Loucy (cell line): ENCODE data around the gene LRRC28.
"Not testable (repeated sequence)": the region's sequence is repeated elsewhere in the genome, so short reads cannot be mapped to it uniquely, and the experiment has no call there.

Source experiments
- H2AFZ ChIP-seq: fragments of 200-600 bp; sonication (generic); 2 replicates; pipeline ENCODE4 v1.6.0; 2016; ENCODE audit warnings: antibody characterized with exemption, mild to moderate bottlenecking, low read length, moderate library complexity
- H3F3A ChIP-seq: fragments of 200-600 bp; 2 replicates; pipeline ENCODE4 v1.6.0; 2016; ENCODE audit warnings: antibody characterized with exemption, low read depth, mild to moderate bottlenecking
- H3K27me3 ChIP-seq: fragments of 200-600 bp; sonication (generic); 2 replicates; pipeline ENCODE4 v1.6.1; 2014; ENCODE audit warnings: low read length, mild to moderate bottlenecking; ENCODE audit not compliant: insufficient read depth, poor library complexity, severe bottlenecking
- H3K36me3 ChIP-seq: fragments of 200-600 bp; sonication (generic); 2 replicates; pipeline ENCODE4 v1.6.1; 2016; ENCODE audit warnings: low read length; ENCODE audit not compliant: insufficient read depth
- H3K4me1 ChIP-seq: fragments of 200-600 bp; sonication (generic); 2 replicates; pipeline ENCODE4 v1.5.1; 2014; ENCODE audit warnings: low read length, mild to moderate bottlenecking; ENCODE audit not compliant: insufficient read depth, poor library complexity, severe bottlenecking
- H3K4me2 ChIP-seq: fragments of 200-600 bp; sonication (generic); 2 replicates; pipeline ENCODE4 v1.6.0; 2014; ENCODE audit warnings: antibody characterized with exemption, low read length, low read depth, mild to moderate bottlenecking; ENCODE audit not compliant: poor library complexity, severe bottlenecking
- H3K4me3 ChIP-seq: fragments of 200-600 bp; sonication (generic); 2 replicates; pipeline ENCODE4 v1.5.1; 2014; ENCODE audit warnings: low read length, mild to moderate bottlenecking, mixed read lengths; ENCODE audit not compliant: poor library complexity, severe bottlenecking
- H3K79me2 ChIP-seq: fragments of 200-600 bp; sonication (generic); 2 replicates; pipeline ENCODE4 v1.6.1; 2014; ENCODE audit warnings: low read length; ENCODE audit not compliant: insufficient read depth
- H3K9ac ChIP-seq: fragments of 200-600 bp; sonication (generic); 2 replicates; pipeline ENCODE4 v1.6.0; 2014; ENCODE audit warnings: mild to moderate bottlenecking, low read depth, low read length, moderate library complexity; ENCODE audit not compliant: poor library complexity, severe bottlenecking
- H3K9me2 ChIP-seq: fragments of 200-600 bp; sonication (generic); replicated peaks from 2 replicates; pipeline ENCODE4 v1.6.1; 2016; ENCODE audit warnings: low read depth, low read length, mixed read lengths
- H3K9me3 ChIP-seq: fragments of 200-600 bp; sonication (generic); 2 replicates; pipeline ENCODE4 v1.6.1; 2014; ENCODE audit warnings: mild to moderate bottlenecking, antibody characterized with exemption, low read length, low read depth; ENCODE audit not compliant: insufficient read depth
- H4K20me1 ChIP-seq: fragments of 200-600 bp; sonication (generic); 2 replicates; pipeline ENCODE4 v1.6.0; 2014; ENCODE audit warnings: antibody characterized with exemption, low read length, mild to moderate bottlenecking; ENCODE audit not compliant: insufficient read depth, poor library complexity, severe bottlenecking
- EZH2phosphoT487 ChIP-seq: fragments of 200-600 bp; IDR thresholded peaks from 2 replicates; pipeline ENCODE4 v1.6.1; 2018; ENCODE audit warnings: antibody characterized with exemption, mild to moderate bottlenecking, moderate library complexity, borderline replicate concordance
- TF ChIP-seq, protein P1 (sequence below): fragments of 200-600 bp; sonication (generic); conservative IDR thresholded peaks from 2 replicates; pipeline ENCODE4 v1.5.1; 2014; ENCODE audit warnings: mild to moderate bottlenecking, antibody characterized with exemption, low read length

The LRRC28 gene

DNA sequence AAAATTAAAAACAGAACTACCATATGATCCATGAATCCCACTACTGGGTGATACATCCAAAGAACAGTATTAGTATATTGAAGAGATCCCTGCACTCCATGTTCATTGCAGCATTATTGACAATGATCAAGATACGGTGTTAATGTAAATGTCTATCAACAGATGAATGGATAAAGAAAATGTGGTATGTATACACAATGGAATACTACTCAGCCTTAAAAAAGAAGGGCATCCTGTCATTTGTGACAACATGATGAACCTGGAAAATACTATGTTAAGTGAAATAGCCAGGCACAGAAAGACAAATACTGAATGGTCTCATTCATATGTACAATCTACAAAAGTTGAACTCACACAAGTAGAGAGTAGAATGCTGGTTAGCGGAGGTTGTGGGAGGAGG, 18.5 kb upstream of the LRRC28 start:
- no peaks in the 10 kb centered on the region for H4K20me1 ChIP-seq
- H3K79me2 ChIP-seq = no peaks in the 10 kb centered on the region
- no peaks in the 10 kb centered on the region for H3K9me2 ChIP-seq
- H3K27me3 ChIP-seq = no peaks in the 10 kb centered on the region
- no peaks in the 10 kb centered on the region for H3K4me1 ChIP-seq
- H3K9ac ChIP-seq = no peak overlapping the region
- H3K4me3 ChIP-seq = no peak overlapping the region
- no peak for TF ChIP-seq EZH2phosphoT487
- TF ChIP-seq, protein P1, sequence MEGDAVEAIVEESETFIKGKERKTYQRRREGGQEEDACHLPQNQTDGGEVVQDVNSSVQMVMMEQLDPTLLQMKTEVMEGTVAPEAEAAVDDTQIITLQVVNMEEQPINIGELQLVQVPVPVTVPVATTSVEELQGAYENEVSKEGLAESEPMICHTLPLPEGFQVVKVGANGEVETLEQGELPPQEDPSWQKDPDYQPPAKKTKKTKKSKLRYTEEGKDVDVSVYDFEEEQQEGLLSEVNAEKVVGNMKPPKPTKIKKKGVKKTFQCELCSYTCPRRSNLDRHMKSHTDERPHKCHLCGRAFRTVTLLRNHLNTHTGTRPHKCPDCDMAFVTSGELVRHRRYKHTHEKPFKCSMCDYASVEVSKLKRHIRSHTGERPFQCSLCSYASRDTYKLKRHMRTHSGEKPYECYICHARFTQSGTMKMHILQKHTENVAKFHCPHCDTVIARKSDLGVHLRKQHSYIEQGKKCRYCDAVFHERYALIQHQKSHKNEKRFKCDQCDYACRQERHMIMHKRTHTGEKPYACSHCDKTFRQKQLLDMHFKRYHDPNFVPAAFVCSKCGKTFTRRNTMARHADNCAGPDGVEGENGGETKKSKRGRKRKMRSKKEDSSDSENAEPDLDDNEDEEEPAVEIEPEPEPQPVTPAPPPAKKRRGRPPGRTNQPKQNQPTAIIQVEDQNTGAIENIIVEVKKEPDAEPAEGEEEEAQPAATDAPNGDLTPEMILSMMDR = no peak
- H3K9me3 ChIP-seq = no peaks in the 10 kb centered on the region
- no peaks in the 10 kb centered on the region for H3K36me3 ChIP-seq
- H3F3A ChIP-seq = no peaks in the 10 kb centered on the region
- H2AFZ ChIP-seq = no peak overlapping the region
- H3K4me2 ChIP-seq = no peak overlapping the region

DNA sequence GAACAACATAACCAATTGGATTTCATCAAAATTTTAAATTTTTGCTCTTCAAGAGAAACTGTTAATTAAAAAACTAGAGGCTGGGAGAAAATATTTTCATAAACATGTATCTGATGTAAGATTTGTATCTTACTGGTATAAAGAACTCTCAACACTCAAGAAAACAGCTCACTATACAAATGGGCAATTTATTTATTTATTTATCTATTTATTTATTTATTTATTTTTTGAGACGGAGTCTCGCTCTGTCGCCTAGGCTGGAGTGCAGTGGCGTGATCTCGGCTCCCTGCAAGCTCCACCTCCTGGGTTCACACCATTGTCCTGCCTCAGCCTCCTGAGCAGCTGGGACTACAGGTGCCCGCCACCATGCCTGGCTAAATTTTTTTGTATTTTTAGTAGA, 17.1 kb upstream of the LRRC28 start:
- not testable (repeated sequence) for H3K9me2 ChIP-seq, H3K4me3 ChIP-seq, H3K4me2 ChIP-seq, H2AFZ ChIP-seq, H3K9me3 ChIP-seq, H3K36me3 ChIP-seq, H3F3A ChIP-seq, H4K20me1 ChIP-seq, H3K4me1 ChIP-seq, H3K27me3 ChIP-seq, H3K79me2 ChIP-seq, H3K9ac ChIP-seq

DNA sequence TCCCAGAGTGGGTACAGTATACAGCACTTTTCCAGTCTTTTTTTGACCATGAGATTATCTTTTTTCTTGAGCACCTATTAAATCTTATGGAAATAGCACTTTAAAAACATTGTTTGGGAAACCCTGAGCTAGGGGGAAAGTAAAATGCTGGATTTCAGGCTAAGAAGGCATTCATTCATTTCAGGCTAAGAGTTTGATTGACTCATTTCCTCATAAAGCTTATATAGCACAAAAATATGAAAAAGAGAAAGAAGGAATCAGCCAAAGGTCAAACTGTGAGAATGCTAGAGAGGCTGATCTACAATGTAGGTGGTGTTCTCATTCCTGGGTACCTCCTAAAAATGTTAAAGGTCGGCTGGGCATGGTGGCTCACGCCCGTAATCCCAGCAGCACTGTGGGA, 12.4 kb upstream of the LRRC28 start:
- peaks cover 15% of the 10 kb centered on the region for H3K27me3 ChIP-seq
- H3K9me3 ChIP-seq = no peaks in the 10 kb centered on the region
- no peaks in the 10 kb centered on the region for H3K79me2 ChIP-seq
- no peak overlapping the region for H3K4me3 ChIP-seq
- no peaks in the 10 kb centered on the region for H3K36me3 ChIP-seq
- no peaks in the 10 kb centered on the region for H3F3A ChIP-seq
- H2AFZ ChIP-seq = no peak overlapping the region
- H3K4me2 ChIP-seq = no peak overlapping the region
- no peaks in the 10 kb centered on the region for H3K4me1 ChIP-seq
- no peaks in the 10 kb centered on the region for H3K9me2 ChIP-seq
- no peaks in the 10 kb centered on the region for H4K20me1 ChIP-seq
- H3K9ac ChIP-seq = no peak overlapping the region
- no peak for TF ChIP-seq EZH2phosphoT487

DNA sequence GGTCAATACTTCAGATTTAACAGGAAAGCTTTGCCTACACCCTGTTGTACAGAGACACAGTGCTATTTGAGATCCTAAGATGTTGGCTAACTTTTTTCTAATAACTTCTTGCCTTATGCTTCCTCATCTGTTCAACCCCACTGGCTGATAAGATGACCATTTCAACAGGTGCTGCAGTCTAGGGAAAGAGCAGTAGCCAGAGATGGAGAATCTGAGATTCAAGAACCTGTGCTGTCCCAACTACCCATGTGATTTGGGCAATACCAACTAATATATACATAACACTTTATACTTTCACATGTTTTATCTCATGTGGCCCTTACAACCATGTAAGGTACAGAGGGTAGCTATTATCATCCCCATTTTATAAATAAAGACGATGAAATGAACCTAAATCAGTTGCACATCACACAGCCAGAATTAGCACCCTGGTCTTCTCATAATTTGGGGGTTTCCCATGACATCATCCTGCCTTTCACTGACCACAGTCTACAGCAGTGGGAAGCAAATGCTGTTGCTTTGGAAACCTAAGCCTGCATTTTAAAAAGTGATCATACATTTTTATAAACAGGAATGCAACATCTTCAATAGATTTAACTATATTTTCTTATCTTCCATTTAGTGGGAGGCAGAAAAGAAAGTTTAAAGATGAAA, 11.6 kb upstream of the LRRC28 start:
- Histone ChIP-seq H3K4me3 (no peak overlapping the region), H3K4me2 (no peak overlapping the region)

More for the DNA sequence above, 11.6 kb upstream of the LRRC28 start:
- Histone ChIP-seq H3K9me2 (no peaks in the 10 kb centered on the region), H3K4me1 (no peaks in the 10 kb centered on the region), H3K79me2 (no peaks in the 10 kb centered on the region), H2AFZ (no peak overlapping the region), H4K20me1 (no peaks in the 10 kb centered on the region), H3K9ac (no peak overlapping the region), H3K27me3 (peaks cover 19% of the 10 kb centered on the region), H3F3A (no peaks in the 10 kb centered on the region), H3K9me3 (no peaks in the 10 kb centered on the region), H3K36me3 (no peaks in the 10 kb centered on the region)
- no peak for TF ChIP-seq EZH2phosphoT487
